ENCODE results near the gene CHRM4.
A peak's percentile ranks its signal among the peaks of the same experiment; 100 is the strongest.

CHRM4 gene

GRCh38 chr11:46348566-46349401 is 42.8 kb downstream of the CHRM4 start:
- Histone ChIP-seq H3K36me3 (replicated peaks) (no peaks in the 10 kb centered on the region), H3K9me3 (no peaks in the 10 kb centered on the region), H3K4me3 (peak overlapping the region; percentile 86), H3K27me3 (ENCODE audit: low read depth) (no peaks in the 10 kb centered on the region), H3K4me1 (peaks cover 4% of the 10 kb centered on the region; the same call in 1 of the 2 replicates)
- peak in 1 of 2 experiments; percentile 29 for DNase-seq (ENCODE audit: low spot score in 2 of 2)
- in situ Hi-C loops (cut with MboI; ENCODE audit: low sequenced_read_pairs) = no loop called here

- in situ Hi-C loops (cut with MboI; ENCODE audit: low sequenced_read_pairs) = no loop called here
- Histone ChIP-seq H3K4me3 (peak overlapping the region; percentile 86), H3K9me3 (no peaks in the 10 kb centered on the region), H3K36me3 (replicated peaks) (no peaks in the 10 kb centered on the region), H3K27me3 (ENCODE audit: low read depth) (no peaks in the 10 kb centered on the region), H3K4me1 (peaks cover 4% of the 10 kb centered on the region; the same call in 1 of the 2 replicates)
- peak in 1 of 2 experiments; percentile 30 for DNase-seq (ENCODE audit: low spot score in 2 of 2)
These were observed 43.8 kb downstream of the CHRM4 start for GRCh38 chr11:46347637-46348311.

- peak; percentile 76 to 87 for DNase-seq (ENCODE audit: low spot score in 2 of 2)
- Histone ChIP-seq H3K36me3 (replicated peaks) (no peaks in the 10 kb centered on the region), H3K4me1 (peaks cover 4% of the 10 kb centered on the region; the same call in 1 of the 2 replicates), H3K27me3 (ENCODE audit: low read depth) (no peaks in the 10 kb centered on the region), H3K4me3 (peak within 1 kb of the TSS; percentile 86), H3K9me3 (no peaks in the 10 kb centered on the region)
- in situ Hi-C loops (cut with MboI; ENCODE audit: low sequenced_read_pairs) = no loop called here
These were observed 44.5 kb downstream of the CHRM4 start, which contains the start of gene DGKZ for GRCh38 chr11:46346886-46347636. Gene DGKZ, plus strand, starts transcription at chr11:46347463. Its CDS starts 197 bp downstream, at chr11:46347660.

GRCh38 chr11:46345881-46346484 is 45.6 kb downstream of the CHRM4 start:
- Histone ChIP-seq H3K27me3 (ENCODE audit: low read depth) (no peaks in the 10 kb centered on the region), H3K4me1 (peaks cover 4% of the 10 kb centered on the region; the same call in 1 of the 2 replicates), H3K36me3 (replicated peaks) (no peaks in the 10 kb centered on the region), H3K9me3 (no peaks in the 10 kb centered on the region), H3K4me3 (no peak overlapping the region)
- in situ Hi-C loops (cut with MboI; ENCODE audit: low sequenced_read_pairs) = no loop called here
- no peak for DNase-seq (ENCODE audit: low spot score in 2 of 2)

- H3K27me3 ChIP-seq (ENCODE audit: low read depth) = no peaks in the 10 kb centered on the region
- H3K9me3 ChIP-seq = no peaks in the 10 kb centered on the region
- peaks cover 4% of the 10 kb centered on the region; the same call in 1 of the 2 replicates for H3K4me1 ChIP-seq
- DNase-seq (ENCODE audit: low spot score in 2 of 2) = no peak
- in situ Hi-C loops (cut with MboI; ENCODE audit: low sequenced_read_pairs) = no loop called here
- H3K4me3 ChIP-seq = no peak overlapping the region
- no peaks in the 10 kb centered on the region for H3K36me3 ChIP-seq (replicated peaks)
These were observed 46.4 kb downstream of the CHRM4 start for GRCh38 chr11:46345131-46345597.

- Histone ChIP-seq H3K36me3 (replicated peaks) (no peaks in the 10 kb centered on the region), H3K4me1 (peaks cover 15% of the 10 kb centered on the region), H3K9me3 (no peaks in the 10 kb centered on the region), H3K4me3 (no peak overlapping the region), H3K27me3 (ENCODE audit: low read depth) (no peaks in the 10 kb centered on the region)
- in situ Hi-C loops (cut with MboI; ENCODE audit: low sequenced_read_pairs) = no loop called here
- no peak for DNase-seq (ENCODE audit: low spot score in 2 of 2)
These were observed 48.1 kb downstream of the CHRM4 start for GRCh38 chr11:46343520-46343919.

- H3K36me3 ChIP-seq (replicated peaks) = no peaks in the 10 kb centered on the region
- H3K9me3 ChIP-seq = no peaks in the 10 kb centered on the region
- H3K4me3 ChIP-seq = no peak overlapping the region
- peaks cover 16% of the 10 kb centered on the region for H3K4me1 ChIP-seq
- H3K27me3 ChIP-seq (ENCODE audit: low read depth) = no peaks in the 10 kb centered on the region
- DNase-seq (ENCODE audit: low spot score in 2 of 2) = no peak
- in situ Hi-C loops (cut with MboI; ENCODE audit: low sequenced_read_pairs) = no loop called here
These were observed 49.3 kb downstream of the CHRM4 start for GRCh38 chr11:46342239-46342638.

- in situ Hi-C loops (cut with MboI; ENCODE audit: low sequenced_read_pairs) = no loop called here
- H3K4me3 ChIP-seq = no peak overlapping the region
- no peaks in the 10 kb centered on the region for H3K36me3 ChIP-seq (replicated peaks)
- DNase-seq (ENCODE audit: low spot score in 2 of 2) = no peak
- H3K4me1 ChIP-seq = peaks cover 12% of the 10 kb centered on the region
- no peaks in the 10 kb centered on the region for H3K27me3 ChIP-seq (ENCODE audit: low read depth)
- H3K9me3 ChIP-seq = no peaks in the 10 kb centered on the region
These were observed 50.1 kb downstream of the CHRM4 start for GRCh38 chr11:46341454-46341853.

- Histone ChIP-seq H3K27me3 (ENCODE audit: low read depth) (no peaks in the 10 kb centered on the region), H3K4me1 (peaks cover 12% of the 10 kb centered on the region), H3K9me3 (no peaks in the 10 kb centered on the region), H3K4me3 (no peak overlapping the region), H3K36me3 (replicated peaks) (no peaks in the 10 kb centered on the region)
- no peak for DNase-seq (ENCODE audit: low spot score in 2 of 2)
- in situ Hi-C loops (cut with MboI; ENCODE audit: low sequenced_read_pairs) = no loop called here
These were observed 51.8 kb downstream of the CHRM4 start for GRCh38 chr11:46339816-46340215.

GRCh38 chr11:46338988-46339666 is 52.4 kb downstream of the CHRM4 start:
- no peaks in the 10 kb centered on the region for H3K27me3 ChIP-seq (ENCODE audit: low read depth)
- DNase-seq (ENCODE audit: low spot score in 2 of 2) = peak; percentile 85 to 87
- no peak overlapping the region for H3K4me3 ChIP-seq
- no peaks in the 10 kb centered on the region for H3K9me3 ChIP-seq
- in situ Hi-C loops (cut with MboI; ENCODE audit: low sequenced_read_pairs) = no loop called here
- H3K36me3 ChIP-seq (replicated peaks) = no peaks in the 10 kb centered on the region
- H3K4me1 ChIP-seq = peaks cover 12% of the 10 kb centered on the region

GRCh38 chr11:46338636-46338987 is 53.0 kb downstream of the CHRM4 start:
- Histone ChIP-seq H3K9me3 (no peaks in the 10 kb centered on the region), H3K36me3 (replicated peaks) (no peaks in the 10 kb centered on the region), H3K4me3 (no peak overlapping the region), H3K4me1 (peaks cover 12% of the 10 kb centered on the region), H3K27me3 (ENCODE audit: low read depth) (no peaks in the 10 kb centered on the region)
- in situ Hi-C loops (cut with MboI; ENCODE audit: low sequenced_read_pairs) = no loop called here
- no peak for DNase-seq (ENCODE audit: low spot score in 2 of 2)

GRCh38 chr11:46337626-46338345 is 53.8 kb downstream of the CHRM4 start:
- DNase-seq (ENCODE audit: low spot score in 2 of 2) = no peak
- Histone ChIP-seq H3K36me3 (replicated peaks) (no peaks in the 10 kb centered on the region), H3K4me1 (peaks cover 12% of the 10 kb centered on the region), H3K9me3 (no peaks in the 10 kb centered on the region), H3K27me3 (ENCODE audit: low read depth) (no peaks in the 10 kb centered on the region), H3K4me3 (no peak overlapping the region)
- in situ Hi-C loops (cut with MboI; ENCODE audit: low sequenced_read_pairs) = no loop called here
